Panc1 (cell line): ENCODE results near the gene ATCAY. TPM values are rescaled to one million over a fixed set of nuclear protein-coding genes. Genes with fewer than 3 reads are reported as not detected.

Experiments used
- ATAC-seq: fragments of 200-7000 bp; cut with Tn5 transposase; 2 replicates; pipeline ENCODE4 v1.9.1; 2020; ENCODE audit warnings: mild to moderate bottlenecking, moderate library complexity
- BruUV-seq: library from RNA; stranded (reverse); fragments of 400-500 nt; replicated peaks from 2 replicates; lab custom pipeline; 2021; lab: Mats Ljungman, UMichigan
- CTCF ChIA-PET: fragments of 300-600 bp; sonication (Branson Sonifier 250); formaldehyde crosslinking; loops from one replicate; lab custom pipeline; 2022; ENCODE audit warnings: antibody characterized with exemption; lab: Charles Lee
- POLR2A ChIA-PET: fragments of 300-600 bp; sonication (Branson Sonifier 250); formaldehyde crosslinking; loops from one replicate; lab custom pipeline; 2022; ENCODE audit warnings: antibody characterized with exemption; lab: Charles Lee
- DNase-seq: peaks from one replicate; pipeline ENCODE4 v3.0.0-alpha.2; 2010; ENCODE audit warnings: low read depth, low spot score
- H3K27ac ChIP-seq: 2 replicates; pipeline ENCODE4 v1.5.1; 2011; ENCODE audit warnings: mild to moderate bottlenecking, low read length, inconsistent platforms
- H3K27me3 ChIP-seq: fragments of 200-500 bp; sonication (Bioruptor generic); 2 replicates; pipeline ENCODE4 v1.6.0; 2014; ENCODE audit warnings: low read length, inconsistent platforms; ENCODE audit not compliant: control insufficient read depth, insufficient read depth
- H3K36me3 ChIP-seq: fragments of 200-500 bp; sonication (Bioruptor generic); 2 replicates; pipeline ENCODE4 v1.5.1; 2014; ENCODE audit warnings: inconsistent platforms, mild to moderate bottlenecking, low read length, moderate library complexity; ENCODE audit not compliant: control insufficient read depth, insufficient read depth
- H3K4me1 ChIP-seq: 2 replicates; pipeline ENCODE4 v1.5.1; 2011; ENCODE audit warnings: inconsistent platforms, mild to moderate bottlenecking, low read length, moderate library complexity; ENCODE audit not compliant: control insufficient read depth, insufficient read depth
- H3K4me3 ChIP-seq, 2 experiments: 2 replicates each; pipeline ENCODE4 v1.5.1; 2011 to 2012; ENCODE audit warnings: low read depth in 2 of 2, low read length in 2 of 2, mild to moderate bottlenecking in 2 of 2, inconsistent platforms in 1 of 2, moderate library complexity in 1 of 2
- H3K9me3 ChIP-seq: fragments of 200-500 bp; sonication (Bioruptor generic); 2 replicates; pipeline ENCODE4 v1.5.1; 2014; ENCODE audit warnings: low read depth, mild to moderate bottlenecking, inconsistent platforms, low read length, moderate library complexity; ENCODE audit not compliant: control insufficient read depth, insufficient read depth
- POLR2AphosphoS5 ChIP-seq: IDR thresholded peaks from 2 replicates; pipeline ENCODE4 v1.6.1; 2012; ENCODE audit warnings: mild to moderate bottlenecking, low read depth, low read length, moderate library complexity
- SIN3A ChIP-seq: IDR thresholded peaks from 2 replicates; pipeline ENCODE4 v1.6.1; 2012; ENCODE audit warnings: low read depth, mild to moderate bottlenecking, low read length, moderate library complexity, borderline replicate concordance; ENCODE audit not compliant: insufficient read depth
- TCF7L2 ChIP-seq: IDR thresholded peaks from 2 replicates; pipeline ENCODE4 v1.6.1; 2011; ENCODE audit warnings: mild to moderate bottlenecking, low read depth, low read length, inconsistent platforms
- in situ Hi-C: cut with HindIII; loops from 2 replicates; pipeline ENCODE4 v1.10.0; 2016; ENCODE audit warnings: low sequenced_read_pairs, low pct_unique_long_range_greater_than_20kb
- intact Hi-C: fragments of 100-400 bp; cut with micrococcal nuclease; formaldehyde crosslinking; loops from one replicate; pipeline ENCODE4 v1.10.0; 2022; ENCODE audit not compliant: unreplicated experiment
- total RNA-seq: library from RNA; stranded (reverse); gene quantifications from one replicate; pipeline ENCODE4 v1.2.1, GENCODE V29; 2021; ENCODE audit not compliant: unreplicated experiment
- TF ChIP-seq, protein P1 (sequence below): fragments of 450-650 bp; IDR thresholded peaks from 2 replicates; pipeline ENCODE4 v1.5.1; 2017; ENCODE audit warnings: mild to moderate bottlenecking
- TF ChIP-seq, protein P2 (sequence below), 2 experiments: IDR thresholded peaks; 2 replicates each; pipeline ENCODE4 v1.6.1; 2011 to 2012; ENCODE audit warnings: low read depth in 2 of 2, control low read depth in 1 of 2, low read length in 1 of 2, mild to moderate bottlenecking in 1 of 2, moderate library complexity in 1 of 2; ENCODE audit not compliant: insufficient read depth in 1 of 2

Gene ATCAY
- total RNA-seq, 1 experiment from 2014 or later: 0.15 TPM

DNA sequence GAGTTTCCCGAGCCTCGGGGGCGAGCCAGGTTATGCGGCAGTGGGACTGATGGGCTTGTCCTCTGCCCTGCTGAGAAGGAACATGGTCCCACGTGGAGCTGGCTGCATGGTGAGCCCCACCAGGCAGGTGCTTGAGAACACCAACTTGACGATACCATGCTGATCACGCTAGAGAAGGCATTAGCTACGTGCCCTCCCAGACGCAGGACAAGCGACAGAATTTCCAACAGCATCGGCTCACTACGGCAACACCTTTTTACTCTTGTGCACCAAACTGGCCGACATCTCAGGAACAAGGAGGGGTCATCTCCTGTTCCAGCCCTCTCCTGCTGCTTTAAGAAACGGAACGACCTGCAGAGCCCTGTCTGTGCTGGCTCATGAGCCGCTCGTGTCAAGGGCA lies 20.0 kb upstream of the ATCAY start:
- in situ Hi-C loops: no loop called here
- H3K27me3 ChIP-seq: no peaks in the 10 kb centered on the region
- no peaks in the 10 kb centered on the region for H3K4me1 ChIP-seq
- ChIA-PET POLR2A (no interaction called here), CTCF (no interaction called here)
- no peak overlapping the region for H3K27ac ChIP-seq
- no peaks in the 10 kb centered on the region for H3K9me3 ChIP-seq
- BruUV-seq: no TSS peak
- ATAC-seq (no peak), DNase-seq (no peak)
- no peaks in the 10 kb centered on the region for H3K36me3 ChIP-seq
- H3K4me3 ChIP-seq: no peak overlapping the region
- TF ChIP-seq, protein P1, sequence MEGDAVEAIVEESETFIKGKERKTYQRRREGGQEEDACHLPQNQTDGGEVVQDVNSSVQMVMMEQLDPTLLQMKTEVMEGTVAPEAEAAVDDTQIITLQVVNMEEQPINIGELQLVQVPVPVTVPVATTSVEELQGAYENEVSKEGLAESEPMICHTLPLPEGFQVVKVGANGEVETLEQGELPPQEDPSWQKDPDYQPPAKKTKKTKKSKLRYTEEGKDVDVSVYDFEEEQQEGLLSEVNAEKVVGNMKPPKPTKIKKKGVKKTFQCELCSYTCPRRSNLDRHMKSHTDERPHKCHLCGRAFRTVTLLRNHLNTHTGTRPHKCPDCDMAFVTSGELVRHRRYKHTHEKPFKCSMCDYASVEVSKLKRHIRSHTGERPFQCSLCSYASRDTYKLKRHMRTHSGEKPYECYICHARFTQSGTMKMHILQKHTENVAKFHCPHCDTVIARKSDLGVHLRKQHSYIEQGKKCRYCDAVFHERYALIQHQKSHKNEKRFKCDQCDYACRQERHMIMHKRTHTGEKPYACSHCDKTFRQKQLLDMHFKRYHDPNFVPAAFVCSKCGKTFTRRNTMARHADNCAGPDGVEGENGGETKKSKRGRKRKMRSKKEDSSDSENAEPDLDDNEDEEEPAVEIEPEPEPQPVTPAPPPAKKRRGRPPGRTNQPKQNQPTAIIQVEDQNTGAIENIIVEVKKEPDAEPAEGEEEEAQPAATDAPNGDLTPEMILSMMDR: no peak
- TF ChIP-seq SIN3A: no peak
- no peak for TF ChIP-seq TCF7L2
- TF ChIP-seq, protein P2, sequence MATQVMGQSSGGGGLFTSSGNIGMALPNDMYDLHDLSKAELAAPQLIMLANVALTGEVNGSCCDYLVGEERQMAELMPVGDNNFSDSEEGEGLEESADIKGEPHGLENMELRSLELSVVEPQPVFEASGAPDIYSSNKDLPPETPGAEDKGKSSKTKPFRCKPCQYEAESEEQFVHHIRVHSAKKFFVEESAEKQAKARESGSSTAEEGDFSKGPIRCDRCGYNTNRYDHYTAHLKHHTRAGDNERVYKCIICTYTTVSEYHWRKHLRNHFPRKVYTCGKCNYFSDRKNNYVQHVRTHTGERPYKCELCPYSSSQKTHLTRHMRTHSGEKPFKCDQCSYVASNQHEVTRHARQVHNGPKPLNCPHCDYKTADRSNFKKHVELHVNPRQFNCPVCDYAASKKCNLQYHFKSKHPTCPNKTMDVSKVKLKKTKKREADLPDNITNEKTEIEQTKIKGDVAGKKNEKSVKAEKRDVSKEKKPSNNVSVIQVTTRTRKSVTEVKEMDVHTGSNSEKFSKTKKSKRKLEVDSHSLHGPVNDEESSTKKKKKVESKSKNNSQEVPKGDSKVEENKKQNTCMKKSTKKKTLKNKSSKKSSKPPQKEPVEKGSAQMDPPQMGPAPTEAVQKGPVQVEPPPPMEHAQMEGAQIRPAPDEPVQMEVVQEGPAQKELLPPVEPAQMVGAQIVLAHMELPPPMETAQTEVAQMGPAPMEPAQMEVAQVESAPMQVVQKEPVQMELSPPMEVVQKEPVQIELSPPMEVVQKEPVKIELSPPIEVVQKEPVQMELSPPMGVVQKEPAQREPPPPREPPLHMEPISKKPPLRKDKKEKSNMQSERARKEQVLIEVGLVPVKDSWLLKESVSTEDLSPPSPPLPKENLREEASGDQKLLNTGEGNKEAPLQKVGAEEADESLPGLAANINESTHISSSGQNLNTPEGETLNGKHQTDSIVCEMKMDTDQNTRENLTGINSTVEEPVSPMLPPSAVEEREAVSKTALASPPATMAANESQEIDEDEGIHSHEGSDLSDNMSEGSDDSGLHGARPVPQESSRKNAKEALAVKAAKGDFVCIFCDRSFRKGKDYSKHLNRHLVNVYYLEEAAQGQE (IDR thresholded peaks at IDR 0.05; ENCODE audit: insufficient read depth in 1 of 2, low read depth in 2 of 2, low read length in 1 of 2): no peak
- no peak for TF ChIP-seq POLR2AphosphoS5
- intact Hi-C loops: no loop called here

DNA sequence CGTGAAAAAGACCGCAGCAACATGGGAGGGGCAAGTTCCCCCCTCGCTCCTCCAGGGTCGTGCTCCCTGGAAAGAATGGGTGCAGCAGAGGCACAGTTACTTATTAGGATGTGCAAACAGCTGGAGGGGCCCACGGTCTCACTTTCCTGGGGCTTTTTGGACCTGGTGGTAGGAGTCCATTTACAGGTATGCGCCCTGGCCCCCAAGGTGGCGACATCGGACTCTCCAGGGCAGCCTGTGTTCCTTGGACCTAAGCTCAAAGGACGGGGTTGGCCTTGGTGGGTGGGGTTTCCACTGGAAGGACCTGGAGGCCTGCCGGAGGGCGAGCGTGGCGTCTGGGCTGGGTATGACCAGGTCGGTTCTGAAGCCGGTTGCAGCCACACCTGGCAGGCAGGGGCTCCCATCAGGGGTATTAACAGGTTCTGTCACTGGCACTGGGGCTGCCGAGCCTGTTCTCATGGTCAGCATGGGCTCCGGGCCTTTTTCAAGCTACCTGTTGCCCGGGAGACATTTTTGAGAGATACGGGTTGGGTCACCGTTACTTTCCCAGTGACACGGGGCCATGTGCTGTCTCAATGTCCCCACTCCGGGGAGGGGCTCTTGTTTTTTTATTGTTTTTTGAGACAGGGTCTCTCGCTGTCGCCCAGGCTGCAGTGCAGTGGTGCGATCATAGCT lies 17.5 kb upstream of the ATCAY start:
- H3K4me3 ChIP-seq: no peak overlapping the region
- POLR2A ChIA-PET: no interaction called here
- CTCF ChIA-PET: interaction anchor here (1.3 kb wide), 1 partner anchor 13 kb away, joined by 3 read pairs; no protein-coding TSS in a partner anchor
- in situ Hi-C loops (no loop called here), intact Hi-C loops (no loop called here)
- no peak overlapping the region for H3K27ac ChIP-seq
- ATAC-seq (no peak), DNase-seq (no peak)
- H3K9me3 ChIP-seq: no peaks in the 10 kb centered on the region
- TF ChIP-seq, protein P2 (IDR thresholded peaks at IDR 0.05; ENCODE audit: insufficient read depth in 1 of 2, low read depth in 2 of 2, low read length in 1 of 2): no peak
- no peak for TF ChIP-seq POLR2AphosphoS5
- TF ChIP-seq TCF7L2: no peak
- TF ChIP-seq SIN3A: no peak
- TF ChIP-seq, protein P1: no peak
- H3K4me1 ChIP-seq: no peaks in the 10 kb centered on the region
- no TSS peak for BruUV-seq
- no peaks in the 10 kb centered on the region for H3K36me3 ChIP-seq
- no peaks in the 10 kb centered on the region for H3K27me3 ChIP-seq
